Measurements from ENCODE around the gene CNNM4. TPM values are rescaled to one million over a fixed set of nuclear protein-coding genes. Genes with fewer than 3 reads are reported as not detected.

Gene CNNM4
- polyA plus RNA-seq, 2 of the 4 experiments (the other 2 are of a cell fraction) = 8.8 to 11.2 TPM

DNA sequence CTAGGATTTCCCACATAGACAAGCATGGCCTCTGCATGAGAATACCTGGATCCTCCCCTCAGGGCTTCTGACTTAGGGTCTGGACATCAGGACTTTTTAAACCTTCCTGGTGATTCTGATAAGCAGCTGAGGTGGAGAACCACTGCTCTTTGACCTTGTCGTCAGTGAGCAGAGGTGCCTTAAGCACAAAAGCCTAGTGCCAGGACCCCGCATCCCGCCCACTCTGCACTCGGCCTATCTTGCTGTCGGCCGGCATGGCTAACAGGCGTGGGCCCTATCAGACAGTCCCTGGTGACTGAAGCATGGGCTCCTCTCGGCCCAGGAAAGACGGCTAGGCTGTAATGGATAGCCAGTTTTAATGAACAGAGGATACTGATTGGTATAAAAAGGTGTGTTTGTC lies 76.9 kb downstream of the CNNM4 start:
- H3K9me3 ChIP-seq = no peaks in the 10 kb centered on the region
- no peak for TF ChIP-seq SREBF2 (IDR thresholded peaks at IDR 0.05)
- no peak for TF ChIP-seq HMGXB4 (CRISPR knock-in tag; IDR thresholded peaks at IDR 0.05; ENCODE audit: borderline replicate concordance)
- no peak for TF ChIP-seq E2F6 (IDR thresholded peaks at IDR 0.05; ENCODE audit: borderline replicate concordance, low read depth)
- TF ChIP-seq JUN (IDR thresholded peaks at IDR 0.05) = no peak
- ChIA-PET CTCF (interaction anchor here (1.5 to 2.3 kb wide), 2 partner anchors 20 to 113 kb away, joined by 5 to 7 read pairs; partner anchors contain the start of gene ANKRD39), POLR2A (no interaction called here)
- H3K4me3 ChIP-seq = no peak overlapping the region
- peaks cover 12% of the 10 kb centered on the region for H3K4me1 ChIP-seq
- DNase-seq (ENCODE audit: low read depth in 1 of 2, low spot score in 1 of 2) = no peak
- no peak overlapping the region for H3K27ac ChIP-seq
- no peak overlapping the region for H3K4me2 ChIP-seq
- FAIRE-seq = no peak
- 93% methylated on average over 9 of the region's 9 CpGs for WGBS (ENCODE audit: missing lambda C conversion rate)
- ATAC-seq = no peak

GRCh38 chr2:96838345-96839292 lies 77.9 kb downstream of the CNNM4 start:
- H3K4me3 ChIP-seq = no peak overlapping the region
- no peak overlapping the region for H3K4me2 ChIP-seq
- POLR2A ChIA-PET = no interaction called here
- H3K27ac ChIP-seq = no peak overlapping the region
- H3K4me1 ChIP-seq = peaks cover 1% of the 10 kb centered on the region
- CTCF ChIA-PET = interaction anchor here (0.9 to 2.3 kb wide), 3 partner anchors 19 to 112 kb away, joined by 3 to 7 read pairs (median 5); partner anchors contain the start of gene ANKRD39
- DNase-seq (ENCODE audit: low read depth in 1 of 2, low spot score in 1 of 2) (no peak), ATAC-seq (peak in 1 of 2 experiments; percentile 9; a peak in 2 of 6 replicates), FAIRE-seq (no peak)
- 96% methylated on average over 23 of the region's 23 CpGs for WGBS (ENCODE audit: missing lambda C conversion rate)
- no peaks in the 10 kb centered on the region for H3K9me3 ChIP-seq
- TF ChIP-seq RNF2 (IDR thresholded peaks at IDR 0.05; ENCODE audit: borderline replicate concordance, low read depth) = no peak
- no peak for TF ChIP-seq MAX (IDR thresholded peaks at IDR 0.05)
- no peak for TF ChIP-seq SMC3 (IDR thresholded peaks at IDR 0.05)
- no peak for TF ChIP-seq RAD21 (conservative IDR thresholded peaks at IDR 0.05 in 1 of 2, IDR thresholded peaks at IDR 0.05 in 1 of 2)
- TF ChIP-seq ATOH8 (CRISPR knock-in tag; IDR thresholded peaks at IDR 0.05; ENCODE audit: low read depth) = no peak
- TF ChIP-seq MYC (IDR thresholded peaks at IDR 0.05; ENCODE audit: borderline replicate concordance, low read length) = no peak
- no peak for TF ChIP-seq HMGXB4 (CRISPR knock-in tag; IDR thresholded peaks at IDR 0.05; ENCODE audit: borderline replicate concordance)
- no peak for TF ChIP-seq EP300 (IDR thresholded peaks at IDR 0.05)
- no peak for TF ChIP-seq EHMT2 (IDR thresholded peaks at IDR 0.05; ENCODE audit: low read depth)
- TF ChIP-seq KDM5A (IDR thresholded peaks at IDR 0.05) = no peak
- TF ChIP-seq JUNB (IDR thresholded peaks at IDR 0.05) = no peak
- TF ChIP-seq BCL3 (IDR thresholded peaks at IDR 0.05) = no peak
- no peak for TF ChIP-seq BHLHE40 (IDR thresholded peaks at IDR 0.05; ENCODE audit: low read depth, low read length)
- no peak for TF ChIP-seq KDM1A (IDR thresholded peaks at IDR 0.05; ENCODE audit: low read depth)
- no peak for TF ChIP-seq HOXA7 (CRISPR knock-in tag; IDR thresholded peaks at IDR 0.05)
- TF ChIP-seq, protein P1, sequence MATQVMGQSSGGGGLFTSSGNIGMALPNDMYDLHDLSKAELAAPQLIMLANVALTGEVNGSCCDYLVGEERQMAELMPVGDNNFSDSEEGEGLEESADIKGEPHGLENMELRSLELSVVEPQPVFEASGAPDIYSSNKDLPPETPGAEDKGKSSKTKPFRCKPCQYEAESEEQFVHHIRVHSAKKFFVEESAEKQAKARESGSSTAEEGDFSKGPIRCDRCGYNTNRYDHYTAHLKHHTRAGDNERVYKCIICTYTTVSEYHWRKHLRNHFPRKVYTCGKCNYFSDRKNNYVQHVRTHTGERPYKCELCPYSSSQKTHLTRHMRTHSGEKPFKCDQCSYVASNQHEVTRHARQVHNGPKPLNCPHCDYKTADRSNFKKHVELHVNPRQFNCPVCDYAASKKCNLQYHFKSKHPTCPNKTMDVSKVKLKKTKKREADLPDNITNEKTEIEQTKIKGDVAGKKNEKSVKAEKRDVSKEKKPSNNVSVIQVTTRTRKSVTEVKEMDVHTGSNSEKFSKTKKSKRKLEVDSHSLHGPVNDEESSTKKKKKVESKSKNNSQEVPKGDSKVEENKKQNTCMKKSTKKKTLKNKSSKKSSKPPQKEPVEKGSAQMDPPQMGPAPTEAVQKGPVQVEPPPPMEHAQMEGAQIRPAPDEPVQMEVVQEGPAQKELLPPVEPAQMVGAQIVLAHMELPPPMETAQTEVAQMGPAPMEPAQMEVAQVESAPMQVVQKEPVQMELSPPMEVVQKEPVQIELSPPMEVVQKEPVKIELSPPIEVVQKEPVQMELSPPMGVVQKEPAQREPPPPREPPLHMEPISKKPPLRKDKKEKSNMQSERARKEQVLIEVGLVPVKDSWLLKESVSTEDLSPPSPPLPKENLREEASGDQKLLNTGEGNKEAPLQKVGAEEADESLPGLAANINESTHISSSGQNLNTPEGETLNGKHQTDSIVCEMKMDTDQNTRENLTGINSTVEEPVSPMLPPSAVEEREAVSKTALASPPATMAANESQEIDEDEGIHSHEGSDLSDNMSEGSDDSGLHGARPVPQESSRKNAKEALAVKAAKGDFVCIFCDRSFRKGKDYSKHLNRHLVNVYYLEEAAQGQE (IDR thresholded peaks at IDR 0.05) = no peak
- no peak for TF ChIP-seq HOXB5 (CRISPR knock-in tag; IDR thresholded peaks at IDR 0.05)
- TF ChIP-seq ZFP36 (IDR thresholded peaks at IDR 0.05; ENCODE audit: borderline replicate concordance, partially characterized antibody) = no peak

Data from A549 (cell line).